DOHH2 (cell line): ENCODE results near the gene MAP2K5.
A peak's percentile ranks its signal among the peaks of the same experiment; 100 is the strongest.

Source experiments
- H3F3A ChIP-seq: fragments of 200-600 bp; sonication (generic), shearing (Covaris generic); 2 replicates; pipeline ENCODE4 v1.6.0; 2016; ENCODE audit warnings: antibody characterized with exemption, mild to moderate bottlenecking; ENCODE audit not compliant: control insufficient read depth, insufficient read depth
- H3K27ac ChIP-seq: fragments of 200-600 bp; sonication (generic); 2 replicates; pipeline ENCODE4 v1.5.1; 2014; ENCODE audit warnings: low read depth, mild to moderate bottlenecking, low read length, moderate library complexity
- H3K27me3 ChIP-seq: fragments of 200-600 bp; sonication (generic); 2 replicates; pipeline ENCODE4 v1.6.1; 2014; ENCODE audit warnings: mild to moderate bottlenecking, low read length, mixed read lengths; ENCODE audit not compliant: control insufficient read depth
- H3K36me3 ChIP-seq: fragments of 200-600 bp; sonication (generic); 2 replicates; pipeline ENCODE4 v1.6.1; 2014; ENCODE audit warnings: mild to moderate bottlenecking, low read length, moderate library complexity, mixed read lengths; ENCODE audit not compliant: control insufficient read depth
- H3K4me1 ChIP-seq: fragments of 200-600 bp; sonication (generic); 2 replicates; pipeline ENCODE4 v1.6.1; 2014; ENCODE audit warnings: mild to moderate bottlenecking, low read length, mixed read lengths; ENCODE audit not compliant: control insufficient read depth
- H3K4me2 ChIP-seq: fragments of 200-600 bp; sonication (generic); 2 replicates; pipeline ENCODE4 v1.6.0; 2014; ENCODE audit warnings: mild to moderate bottlenecking, low read length, moderate library complexity
- H3K4me3 ChIP-seq: fragments of 200-600 bp; sonication (generic); 2 replicates; pipeline ENCODE4 v1.5.1; 2014; ENCODE audit warnings: mild to moderate bottlenecking, low read length, mixed read lengths
- H3K79me2 ChIP-seq: fragments of 200-600 bp; sonication (generic); 2 replicates; pipeline ENCODE4 v1.6.1; 2014; ENCODE audit warnings: mild to moderate bottlenecking, low read length, mixed read lengths; ENCODE audit not compliant: control insufficient read depth
- H3K9me2 ChIP-seq: fragments of 200-600 bp; sonication (generic); replicated peaks from 2 replicates; pipeline ENCODE4 v1.6.1; 2014; ENCODE audit warnings: mild to moderate bottlenecking, low read length, mixed read lengths; ENCODE audit not compliant: control insufficient read depth
- H3K9me3 ChIP-seq: fragments of 200-600 bp; sonication (generic); 2 replicates; pipeline ENCODE4 v1.6.1; 2014; ENCODE audit warnings: antibody characterized with exemption, low read length, mixed read lengths; ENCODE audit not compliant: control insufficient read depth, insufficient read depth
- H4K20me1 ChIP-seq: fragments of 200-600 bp; sonication (generic); 2 replicates; pipeline ENCODE4 v1.6.0; 2014; ENCODE audit warnings: low read depth, mild to moderate bottlenecking, antibody characterized with exemption, low read length, moderate library complexity; ENCODE audit not compliant: control insufficient read depth, insufficient read depth
- EZH2phosphoT487 ChIP-seq: fragments of 200-600 bp; sonication (generic); IDR thresholded peaks from 2 replicates; pipeline ENCODE4 v1.6.1; 2017; ENCODE audit warnings: borderline replicate concordance, mild to moderate bottlenecking, antibody characterized with exemption, low read length, moderate library complexity, mixed read lengths
- TF ChIP-seq, protein P1 (sequence below): fragments of 200-600 bp; sonication (generic); IDR thresholded peaks from one replicate; pipeline ENCODE4 v1.5.1; 2014; ENCODE audit warnings: antibody characterized with exemption, mild to moderate bottlenecking, low read depth, low read length; ENCODE audit not compliant: poor library complexity, severe bottlenecking

The MAP2K5 gene

DNA sequence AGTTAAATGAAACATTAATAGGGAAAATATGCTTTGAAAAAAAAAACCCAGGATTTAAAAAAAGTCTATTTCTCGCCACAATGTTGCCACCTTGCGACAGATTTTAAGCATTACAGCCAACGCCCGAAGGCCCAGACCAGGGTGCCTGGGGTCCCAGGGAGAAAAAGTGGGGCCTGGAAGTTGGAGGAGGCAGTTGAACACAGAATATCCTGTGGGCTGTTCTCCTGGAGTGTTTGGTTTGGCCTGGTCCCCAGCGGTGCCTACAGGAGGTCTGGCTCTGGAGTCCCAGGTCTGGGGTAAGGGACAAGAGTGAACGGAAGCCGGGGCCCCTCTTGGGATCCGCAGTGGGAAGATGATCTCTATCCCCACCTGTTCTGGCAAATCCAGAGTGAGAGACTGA lies 294.0 kb downstream of the MAP2K5 start:
- Histone ChIP-seq H3K79me2 (no peaks in the 10 kb centered on the region), H3F3A (peaks cover 11% of the 10 kb centered on the region; the same call in 1 of the 2 replicates), H3K4me3 (peak overlapping the region; percentile 74), H3K4me1 (peaks cover 65% of the 10 kb centered on the region), H3K4me2 (peak overlapping the region; percentile 92), H3K9me2 (no peaks in the 10 kb centered on the region), H3K36me3 (peaks cover 2% of the 10 kb centered on the region; the same call in 1 of the 2 replicates), H4K20me1 (no peaks in the 10 kb centered on the region), H3K27ac (no peak overlapping the region), H3K9me3 (no peaks in the 10 kb centered on the region), H3K27me3 (peaks cover 37% of the 10 kb centered on the region)
- TF ChIP-seq, protein P1, sequence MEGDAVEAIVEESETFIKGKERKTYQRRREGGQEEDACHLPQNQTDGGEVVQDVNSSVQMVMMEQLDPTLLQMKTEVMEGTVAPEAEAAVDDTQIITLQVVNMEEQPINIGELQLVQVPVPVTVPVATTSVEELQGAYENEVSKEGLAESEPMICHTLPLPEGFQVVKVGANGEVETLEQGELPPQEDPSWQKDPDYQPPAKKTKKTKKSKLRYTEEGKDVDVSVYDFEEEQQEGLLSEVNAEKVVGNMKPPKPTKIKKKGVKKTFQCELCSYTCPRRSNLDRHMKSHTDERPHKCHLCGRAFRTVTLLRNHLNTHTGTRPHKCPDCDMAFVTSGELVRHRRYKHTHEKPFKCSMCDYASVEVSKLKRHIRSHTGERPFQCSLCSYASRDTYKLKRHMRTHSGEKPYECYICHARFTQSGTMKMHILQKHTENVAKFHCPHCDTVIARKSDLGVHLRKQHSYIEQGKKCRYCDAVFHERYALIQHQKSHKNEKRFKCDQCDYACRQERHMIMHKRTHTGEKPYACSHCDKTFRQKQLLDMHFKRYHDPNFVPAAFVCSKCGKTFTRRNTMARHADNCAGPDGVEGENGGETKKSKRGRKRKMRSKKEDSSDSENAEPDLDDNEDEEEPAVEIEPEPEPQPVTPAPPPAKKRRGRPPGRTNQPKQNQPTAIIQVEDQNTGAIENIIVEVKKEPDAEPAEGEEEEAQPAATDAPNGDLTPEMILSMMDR: peak; percentile 78
- TF ChIP-seq EZH2phosphoT487: no peak

DNA sequence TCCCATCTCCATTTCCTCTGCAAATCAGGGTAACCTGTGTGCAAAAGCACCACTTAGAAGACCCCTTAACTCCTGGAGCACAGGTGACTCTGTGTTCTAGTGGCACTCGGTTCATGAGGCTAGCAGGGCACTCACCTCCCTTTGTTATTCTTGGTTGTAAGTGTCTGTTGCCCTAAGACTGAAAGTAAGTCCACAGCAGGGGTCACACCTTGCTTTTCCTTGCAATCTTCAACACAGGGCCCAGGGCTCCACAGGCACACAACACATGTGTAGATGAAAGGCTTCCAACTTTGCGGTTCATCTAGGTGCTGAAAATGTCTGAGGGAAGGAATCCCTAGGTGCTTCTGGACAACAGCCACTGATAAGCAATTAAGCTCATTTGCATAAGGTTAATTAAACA lies 294.5 kb downstream of the MAP2K5 start:
- Histone ChIP-seq H3F3A (peaks cover 11% of the 10 kb centered on the region; the same call in 1 of the 2 replicates), H3K9me3 (no peaks in the 10 kb centered on the region), H3K4me3 (no peak overlapping the region), H3K4me1 (peaks cover 69% of the 10 kb centered on the region), H3K27me3 (peaks cover 37% of the 10 kb centered on the region), H3K9me2 (no peaks in the 10 kb centered on the region), H3K36me3 (peaks cover 2% of the 10 kb centered on the region; the same call in 1 of the 2 replicates), H3K27ac (no peak overlapping the region), H4K20me1 (no peaks in the 10 kb centered on the region), H3K4me2 (no peak overlapping the region), H3K79me2 (no peaks in the 10 kb centered on the region)
- TF ChIP-seq, protein P1: no peak
- no peak for TF ChIP-seq EZH2phosphoT487

DNA sequence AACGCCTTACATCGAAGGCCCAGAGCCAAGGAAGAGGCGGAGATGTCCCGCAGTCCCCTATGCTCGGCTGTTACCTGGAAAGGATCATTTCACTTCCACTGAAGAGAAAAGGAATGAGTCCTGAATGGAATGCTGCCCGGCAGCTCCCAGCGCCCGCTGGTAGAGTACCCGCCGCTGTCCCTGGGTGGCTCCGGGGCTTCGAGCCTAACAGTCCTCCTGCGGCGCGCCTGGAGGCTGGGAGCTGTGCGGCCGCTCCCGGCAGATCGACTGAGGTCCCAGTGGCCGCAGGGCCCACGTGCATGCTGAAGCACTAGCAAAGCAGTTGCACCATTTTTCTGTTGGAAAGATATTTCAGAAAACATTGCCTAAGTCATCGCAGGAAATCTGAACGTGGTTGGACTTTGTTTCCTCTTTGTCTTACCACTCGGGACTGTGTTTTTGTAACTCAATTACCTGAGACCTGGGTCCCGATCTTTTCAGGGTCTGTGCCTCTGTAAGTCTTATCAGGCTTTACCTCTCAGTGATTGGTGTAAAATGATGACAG lies 296.4 kb downstream of the MAP2K5 start:
- peaks cover 2% of the 10 kb centered on the region; the same call in 1 of the 2 replicates for H3K36me3 ChIP-seq
- H3K4me2 ChIP-seq: peak overlapping the region; percentile 92
- peaks cover 57% of the 10 kb centered on the region for H3K4me1 ChIP-seq
- H3K27ac ChIP-seq: peak overlapping the region; percentile 81
- H3K9me3 ChIP-seq: no peaks in the 10 kb centered on the region
- H3K27me3 ChIP-seq: peaks cover 21% of the 10 kb centered on the region
- no peaks in the 10 kb centered on the region for H3K79me2 ChIP-seq
- peak overlapping the region; percentile 95 for H3K4me3 ChIP-seq
- TF ChIP-seq EZH2phosphoT487: no peak
- TF ChIP-seq, protein P1: no peak
- H4K20me1 ChIP-seq: no peaks in the 10 kb centered on the region
- H3F3A ChIP-seq: peaks cover 11% of the 10 kb centered on the region; the same call in 1 of the 2 replicates
- no peaks in the 10 kb centered on the region for H3K9me2 ChIP-seq
